Fibroblast of pulmonary artery (primary cell): ENCODE data around the gene COQ8B.

ENCODE experiments used
- DNase-seq: peaks from one replicate; pipeline ENCODE4 v3.0.0-alpha.2; 2010; ENCODE audit warnings: low read depth
- H3K4me3 ChIP-seq: replicated peaks from 2 replicates; pipeline ENCODE4 v1.5.1; 2011; ENCODE audit warnings: low read depth, mild to moderate bottlenecking, control low read depth, low read length, moderate library complexity
- TF ChIP-seq, protein P1 (sequence below): IDR thresholded peaks from 2 replicates; pipeline ENCODE4 v1.5.1; 2011; ENCODE audit warnings: mild to moderate bottlenecking, control low read depth, low read length, inconsistent platforms; ENCODE audit errors: missing control alignments

Gene COQ8B

DNA sequence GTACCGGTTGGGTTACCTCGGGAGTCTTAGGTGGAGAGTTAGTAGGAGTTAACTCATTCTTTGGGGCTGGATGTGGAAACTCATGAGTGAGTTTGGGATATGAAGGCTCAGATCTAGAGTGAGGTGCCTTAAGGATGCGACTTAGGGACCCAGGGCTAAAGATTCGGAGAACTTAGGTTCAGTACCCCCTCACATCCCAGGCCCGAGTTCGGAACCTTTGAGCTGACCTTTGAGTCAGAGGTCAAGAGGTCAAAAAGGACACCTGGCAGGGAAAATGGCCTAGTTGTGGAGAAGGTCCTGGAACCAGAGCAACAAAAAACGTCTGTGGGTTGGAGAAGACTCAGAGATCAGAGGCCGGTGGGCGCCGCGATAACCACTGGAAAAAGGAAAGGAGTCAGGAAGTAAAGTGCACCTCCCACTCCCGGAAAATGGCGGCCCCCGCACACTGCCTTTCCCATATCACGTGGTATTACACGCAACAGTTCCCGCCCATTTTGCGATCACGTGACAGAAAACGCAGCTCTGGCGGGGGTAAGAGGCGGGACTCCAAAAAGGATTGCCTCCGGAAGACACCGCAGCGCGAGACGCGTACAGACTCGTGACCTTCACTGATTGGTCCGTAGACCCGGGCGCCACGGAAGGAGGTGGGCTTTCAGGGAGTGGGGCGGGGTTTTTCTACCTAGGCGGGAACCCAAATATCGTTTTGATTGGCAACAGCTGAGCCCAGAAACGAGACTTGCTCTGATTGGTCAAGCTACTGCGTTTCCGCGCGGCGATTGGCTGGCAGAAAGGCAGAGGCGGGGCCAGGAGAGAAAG lies 33.6 kb upstream of the COQ8B start, which contains the start of gene ACTMAP:
Gene ACTMAP, minus strand, starts transcription at position 420 of the 816 bp plus-strand sequence. CDS start 674 bp downstream, outside the sequence.
- H3K4me3 ChIP-seq, result peak within 1 kb of the TSS; percentile 98
- peak; percentile 100 for DNase-seq
- TF ChIP-seq, protein P1, sequence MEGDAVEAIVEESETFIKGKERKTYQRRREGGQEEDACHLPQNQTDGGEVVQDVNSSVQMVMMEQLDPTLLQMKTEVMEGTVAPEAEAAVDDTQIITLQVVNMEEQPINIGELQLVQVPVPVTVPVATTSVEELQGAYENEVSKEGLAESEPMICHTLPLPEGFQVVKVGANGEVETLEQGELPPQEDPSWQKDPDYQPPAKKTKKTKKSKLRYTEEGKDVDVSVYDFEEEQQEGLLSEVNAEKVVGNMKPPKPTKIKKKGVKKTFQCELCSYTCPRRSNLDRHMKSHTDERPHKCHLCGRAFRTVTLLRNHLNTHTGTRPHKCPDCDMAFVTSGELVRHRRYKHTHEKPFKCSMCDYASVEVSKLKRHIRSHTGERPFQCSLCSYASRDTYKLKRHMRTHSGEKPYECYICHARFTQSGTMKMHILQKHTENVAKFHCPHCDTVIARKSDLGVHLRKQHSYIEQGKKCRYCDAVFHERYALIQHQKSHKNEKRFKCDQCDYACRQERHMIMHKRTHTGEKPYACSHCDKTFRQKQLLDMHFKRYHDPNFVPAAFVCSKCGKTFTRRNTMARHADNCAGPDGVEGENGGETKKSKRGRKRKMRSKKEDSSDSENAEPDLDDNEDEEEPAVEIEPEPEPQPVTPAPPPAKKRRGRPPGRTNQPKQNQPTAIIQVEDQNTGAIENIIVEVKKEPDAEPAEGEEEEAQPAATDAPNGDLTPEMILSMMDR, result no peak

DNA sequence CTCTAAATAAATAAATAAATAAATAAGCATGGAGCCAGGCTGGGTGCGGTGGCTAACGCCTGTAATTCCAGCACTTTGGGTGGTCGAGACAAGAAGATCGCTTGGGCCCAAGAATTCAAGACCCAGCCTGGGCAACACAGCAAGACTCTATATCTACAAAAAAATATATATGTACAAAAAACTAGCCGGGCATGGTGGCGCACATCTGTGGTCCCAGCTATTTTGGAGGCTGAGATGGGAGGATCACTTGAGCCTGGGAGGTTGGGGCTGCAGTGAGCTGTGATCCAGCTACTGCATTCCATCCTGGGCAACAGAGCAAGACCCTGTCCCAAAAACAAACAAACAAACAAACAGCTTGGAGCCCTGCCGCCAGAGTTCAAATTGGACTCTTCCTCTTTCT lies 30.9 kb upstream of the COQ8B start:
- TF ChIP-seq, protein P1, result no peak
- H3K4me3 ChIP-seq, result no peak overlapping the region
- no peak for DNase-seq

DNA sequence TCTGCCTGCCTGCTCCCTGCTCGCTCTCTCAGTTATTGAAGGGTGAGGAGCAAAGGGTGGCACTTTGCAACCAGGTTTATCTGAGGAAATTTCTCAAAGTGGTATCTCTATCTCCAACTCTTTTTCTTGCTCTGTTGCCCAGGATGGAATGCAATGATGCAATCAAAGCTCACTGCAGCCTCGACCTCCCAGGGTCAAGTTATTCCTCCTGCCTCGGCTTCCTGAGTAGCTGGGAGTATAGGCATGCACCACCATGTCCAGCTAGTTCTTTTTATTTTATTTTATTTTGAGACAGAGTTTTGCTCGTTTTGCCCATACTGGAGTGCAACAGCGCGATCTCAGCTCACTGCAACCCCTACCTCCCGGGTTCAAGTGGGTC lies 28.7 kb upstream of the COQ8B start:
- TF ChIP-seq, protein P1, result no peak
- no peak overlapping the region for H3K4me3 ChIP-seq
- peak; percentile 70 for DNase-seq

DNA sequence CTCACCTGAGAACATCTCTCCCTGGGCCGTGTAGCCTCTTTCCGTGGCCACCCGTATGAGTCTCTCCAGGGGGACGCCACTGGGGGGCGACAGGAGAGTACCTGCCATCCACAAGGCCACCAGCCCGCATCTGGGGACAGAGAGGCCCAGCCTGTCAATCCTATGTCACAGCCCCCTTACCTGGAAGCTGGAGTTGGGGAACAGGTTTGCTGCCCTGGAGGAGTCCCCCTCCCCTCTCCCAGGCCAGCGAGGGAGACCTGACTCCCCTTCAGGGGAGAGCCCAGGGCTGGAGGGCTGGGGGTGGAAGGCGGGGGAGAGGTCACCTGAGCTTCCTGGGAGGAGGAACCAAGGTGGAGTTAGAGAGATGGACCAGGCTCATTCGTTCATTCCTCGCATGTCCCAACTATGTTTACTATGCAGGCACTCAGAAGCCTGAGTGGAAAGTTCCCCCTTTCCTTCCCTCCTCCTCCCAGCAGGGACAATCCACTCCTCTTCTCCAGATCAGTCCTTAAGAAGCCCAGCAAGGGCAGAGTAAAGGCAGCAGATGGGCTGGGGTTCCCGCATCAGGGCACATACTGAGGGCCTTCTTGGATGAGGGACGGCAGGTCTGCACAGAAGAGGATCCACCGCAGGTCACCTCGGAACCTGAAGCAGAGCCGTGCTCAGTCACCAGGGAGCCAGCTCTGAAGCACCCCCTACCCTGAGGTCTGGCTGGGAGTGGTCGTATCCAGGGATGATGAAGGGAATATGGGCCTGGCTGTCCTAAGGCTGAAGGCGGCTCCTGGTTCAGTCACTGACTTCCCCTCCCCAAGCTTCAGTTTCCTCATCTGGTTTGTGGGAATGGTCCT lies 28.1 kb upstream of the COQ8B start:
- TF ChIP-seq, protein P1, result no peak
- H3K4me3 ChIP-seq, result no peak overlapping the region
- no peak for DNase-seq

DNA sequence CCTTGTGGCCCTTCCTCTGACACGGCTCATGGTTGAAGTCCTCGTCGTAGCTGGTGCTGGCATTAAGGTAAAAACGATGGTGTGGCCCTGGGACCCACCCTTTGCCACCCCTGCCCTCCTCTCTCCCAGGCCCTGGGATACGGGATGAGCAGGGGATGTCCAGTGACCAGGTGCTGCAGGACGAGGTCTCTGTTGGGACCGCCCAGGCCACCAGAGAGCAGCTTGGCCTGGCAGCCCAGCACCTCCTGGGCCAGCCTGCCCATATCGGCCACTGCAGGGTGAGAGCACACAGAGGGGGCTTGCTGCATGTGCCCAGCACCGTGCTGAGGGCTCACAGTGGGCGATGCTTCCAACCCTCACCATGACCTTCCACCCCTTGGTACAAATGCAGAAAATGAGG lies 27.2 kb upstream of the COQ8B start:
- H3K4me3 ChIP-seq, result no peak overlapping the region
- TF ChIP-seq, protein P1, result no peak
- no peak for DNase-seq

DNA sequence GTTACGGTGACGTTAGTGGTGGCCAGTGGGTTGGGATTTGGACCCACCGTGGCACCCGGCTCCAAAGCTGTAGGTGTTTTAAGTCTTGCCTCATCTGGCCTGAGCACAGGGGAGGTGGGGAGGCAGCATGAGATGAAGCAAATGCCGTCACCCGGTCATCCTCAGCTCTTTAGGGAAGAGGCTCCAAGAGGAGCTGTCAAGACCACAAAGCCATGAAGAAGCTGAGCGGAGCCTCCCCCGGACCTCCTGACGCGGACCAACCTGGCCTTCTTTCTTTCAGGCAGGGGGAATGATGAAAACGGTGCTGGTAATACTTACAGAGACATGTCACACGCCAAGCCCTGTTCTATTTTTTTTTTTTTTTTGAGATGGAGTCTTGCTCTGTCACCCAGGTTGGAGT lies 26.2 kb upstream of the COQ8B start:
- no peak for DNase-seq
- no peak overlapping the region for H3K4me3 ChIP-seq
- TF ChIP-seq, protein P1, result no peak
